Prostate gland (tissue), 2 donors: ENCODE results near the gene CENPB.

Source experiments
- CTCF ChIP-seq, 4 experiments: fragments of 200-600 bp in 2 of 4; fragments of 450-650 bp in 2 of 4; sonication (generic) in 2 of 4; IDR thresholded peaks; 1 replicate in 3 of 4; 2 replicates in 1 of 4; pipeline ENCODE4 v1.5.1; 2016 to 2019; ENCODE audit warnings: antibody characterized with exemption in 4 of 4, mild to moderate bottlenecking in 2 of 4, moderate library complexity in 2 of 4
- POLR2AphosphoS5 ChIP-seq: sonication (generic); formaldehyde crosslinking; IDR thresholded peaks from one replicate; pipeline ENCODE4 v1.6.1; 2017; ENCODE audit warnings: antibody characterized with exemption

DNA sequence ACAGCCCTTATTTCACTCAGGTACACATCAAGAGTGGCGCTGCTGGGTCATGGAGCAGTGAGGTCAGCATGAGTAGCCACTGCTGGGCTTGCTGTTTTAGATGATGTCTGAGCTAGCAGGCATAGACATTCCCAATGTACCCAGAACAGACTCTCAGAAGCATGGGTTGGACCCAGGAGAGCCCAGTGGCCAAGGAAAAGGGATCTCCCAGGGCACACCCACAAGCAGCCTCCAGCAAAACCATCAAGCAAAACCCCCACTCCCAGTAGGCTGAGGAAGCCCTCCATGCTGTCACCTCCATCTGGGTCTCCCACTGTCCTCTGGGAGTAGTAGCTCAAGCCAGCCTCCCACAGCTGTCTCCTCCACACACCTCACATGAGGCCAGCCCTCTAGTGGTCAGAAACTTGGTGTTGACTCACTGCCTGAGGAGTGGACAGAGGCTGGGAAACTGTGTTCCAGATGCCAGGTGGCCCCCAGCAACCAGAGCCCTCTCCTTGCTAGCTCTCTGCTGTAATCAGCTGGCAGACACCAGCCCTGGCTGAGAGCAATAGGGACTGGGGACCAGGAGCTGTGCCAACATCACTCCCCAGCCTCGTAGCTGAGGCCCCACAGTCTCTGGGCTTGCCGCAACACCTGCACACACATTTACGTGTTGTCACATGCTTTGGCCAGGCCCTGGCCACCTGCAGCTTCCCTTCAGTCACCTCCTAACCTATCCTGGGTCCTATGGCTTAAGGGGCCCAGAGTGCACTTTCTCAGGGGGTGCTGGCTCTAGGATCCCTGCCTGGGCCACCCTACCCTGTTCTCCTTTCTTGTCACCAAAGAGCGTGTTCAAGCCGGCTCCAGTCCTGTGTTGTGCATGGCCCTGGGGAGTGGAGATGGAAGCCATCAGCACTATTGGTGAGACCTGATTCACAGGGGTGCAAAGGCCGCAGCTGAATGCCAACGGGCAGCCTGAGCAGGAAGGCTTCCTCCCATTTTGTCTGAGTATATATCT lies 31.9 kb upstream of the CENPB start:
- TF ChIP-seq CTCF (IDR thresholded peaks at IDR 0.05), result peak in 3 of 4 experiments; percentile 36 to 68 (median 59)
- TF ChIP-seq POLR2AphosphoS5, result peak; percentile 13
